ENCODE data around the gene CAMKK1.
"Not testable (repeated sequence)": the region's sequence is repeated elsewhere in the genome, so short reads cannot be mapped to it uniquely, and the experiment has no call there.

Gene CAMKK1

GRCh38 chr17:3844556-3844955, 48.3 kb downstream of the CAMKK1 start:
- not testable (repeated sequence) for DNase-seq

- peak; percentile 6 for DNase-seq
Observed at GRCh38 chr17:3843935-3844516, 48.8 kb downstream of the CAMKK1 start.

GRCh38 chr17:3838206-3838605, 54.6 kb downstream of the CAMKK1 start:
- no peak for DNase-seq

GRCh38 chr17:3836551-3836950, 56.3 kb downstream of the CAMKK1 start:
- no peak for DNase-seq

GRCh38 chr17:3835410-3836229, 57.2 kb downstream of the CAMKK1 start:
- DNase-seq, result no peak

GRCh38 chr17:3834811-3835210, 58.0 kb downstream of the CAMKK1 start:
- DNase-seq, result no peak

- no peak for DNase-seq
Observed at GRCh38 chr17:3828852-3829232, 64.0 kb downstream of the CAMKK1 start.

- no peak for DNase-seq
Observed at GRCh38 chr17:3828151-3828851, 64.6 kb downstream of the CAMKK1 start.

GRCh38 chr17:3827124-3827773, 65.6 kb downstream of the CAMKK1 start:
- peak; percentile 26 for DNase-seq

GRCh38 chr17:3826191-3826590, 66.7 kb downstream of the CAMKK1 start:
- no peak for DNase-seq

GRCh38 chr17:3821101-3821500, 71.8 kb downstream of the CAMKK1 start:
- DNase-seq, result no peak

GRCh38 chr17:3818786-3819185, 74.1 kb downstream of the CAMKK1 start:
- no peak for DNase-seq

GRCh38 chr17:3817851-3818605, 74.8 kb downstream of the CAMKK1 start:
- DNase-seq, result no peak

GRCh38 chr17:3815925-3816324, 76.9 kb downstream of the CAMKK1 start:
- no peak for DNase-seq

GRCh38 chr17:3815122-3815521, 77.7 kb downstream of the CAMKK1 start:
- no peak for DNase-seq

GRCh38 chr17:3814361-3814760, 78.5 kb downstream of the CAMKK1 start:
- no peak for DNase-seq

- no peak for DNase-seq
Observed at GRCh38 chr17:3813171-3813570, 79.7 kb downstream of the CAMKK1 start.

GRCh38 chr17:3812771-3813170, 80.1 kb downstream of the CAMKK1 start:
- no peak for DNase-seq

GRCh38 chr17:3812284-3812683, 80.6 kb downstream of the CAMKK1 start:
- no peak for DNase-seq
